NCI-H2171 treated with DMSO at 0.1 percent for 48 hours (cell line): ENCODE data around the gene RIMBP3B.
"Not testable (repeated sequence)": the region's sequence is repeated elsewhere in the genome, so short reads cannot be mapped to it uniquely, and the experiment has no call there.

Experiments used
- DNase-seq: peaks from one replicate; lab custom pipeline; 2025; lab: John Stamatoyannopoulos, UW

Gene RIMBP3B

DNA sequence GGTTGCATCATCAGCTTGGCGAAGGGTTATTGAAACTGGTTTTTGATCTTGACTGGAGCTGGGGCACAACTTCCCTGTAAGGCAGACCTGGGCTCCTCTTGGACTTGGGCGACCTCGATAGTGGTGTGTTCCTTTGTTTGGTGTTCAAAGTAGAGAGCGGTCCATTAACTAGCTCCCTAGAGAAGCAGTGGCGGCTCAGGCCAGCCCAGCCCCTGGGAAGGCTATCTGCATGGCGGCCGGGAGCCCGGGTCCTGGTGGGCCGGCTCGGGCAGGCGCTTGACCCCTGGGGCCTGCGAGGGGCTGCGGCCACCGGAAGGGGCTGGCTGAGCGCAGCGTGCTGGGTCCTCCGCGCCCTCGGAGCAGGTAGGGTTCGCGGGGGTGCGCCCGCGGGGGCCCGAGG is 32.8 kb downstream of the RIMBP3B start:
- DNase-seq, result not testable (repeated sequence)

DNA sequence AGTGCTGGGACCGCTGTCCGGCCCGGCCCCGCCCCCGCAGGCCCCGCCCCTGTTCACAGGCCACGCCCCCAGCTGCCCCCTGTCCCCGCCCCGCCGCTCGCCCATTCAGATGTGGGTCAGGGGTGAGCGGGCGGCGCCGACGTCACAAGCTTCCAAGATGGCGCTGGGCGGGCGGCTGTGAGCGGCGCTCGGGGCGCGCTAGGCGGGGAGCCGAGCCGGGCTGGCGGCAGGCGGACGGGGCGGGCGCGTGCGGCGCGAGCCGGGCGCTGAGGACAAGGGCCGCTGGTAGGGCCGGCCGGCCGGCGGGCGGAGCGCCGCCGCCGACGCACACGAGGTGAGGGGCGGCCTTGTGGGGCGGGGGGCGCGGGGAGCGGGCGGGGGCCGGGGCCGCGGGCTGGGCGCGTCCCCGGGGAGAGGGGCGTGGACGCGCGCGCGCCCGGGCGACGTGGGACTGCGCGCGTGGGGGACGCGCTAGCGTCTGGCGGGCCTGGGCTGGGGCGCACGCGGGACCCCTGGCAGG is 33.7 kb downstream of the RIMBP3B start, which contains the start of gene HIC2:
HIC2 (plus strand) TSS at position 145 of the 520 bp plus-strand sequence. CDS start 25,461 bp downstream, outside the sequence.
- not testable (repeated sequence) for DNase-seq

DNA sequence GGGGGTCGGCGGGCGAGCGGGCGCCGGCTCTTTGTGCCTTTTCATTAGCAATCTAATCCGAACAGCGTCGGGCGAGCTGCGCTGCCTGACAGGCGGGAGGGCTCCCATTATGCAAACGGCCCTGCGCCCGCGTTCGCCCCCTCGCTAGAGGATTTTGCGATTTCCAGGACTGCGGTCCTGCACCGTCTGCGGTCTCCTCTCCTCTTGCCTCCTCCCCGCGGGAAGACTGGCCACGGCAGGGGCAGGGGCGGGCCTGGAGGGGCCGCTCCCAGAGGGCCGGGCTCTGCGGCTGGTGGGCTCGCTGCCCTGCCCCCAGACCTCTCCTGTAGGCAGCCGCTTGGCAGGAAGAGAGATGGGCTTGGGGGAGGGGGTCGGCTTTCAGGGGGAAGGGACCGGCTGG is 34.3 kb downstream of the RIMBP3B start:
- not testable (repeated sequence) for DNase-seq

DNA sequence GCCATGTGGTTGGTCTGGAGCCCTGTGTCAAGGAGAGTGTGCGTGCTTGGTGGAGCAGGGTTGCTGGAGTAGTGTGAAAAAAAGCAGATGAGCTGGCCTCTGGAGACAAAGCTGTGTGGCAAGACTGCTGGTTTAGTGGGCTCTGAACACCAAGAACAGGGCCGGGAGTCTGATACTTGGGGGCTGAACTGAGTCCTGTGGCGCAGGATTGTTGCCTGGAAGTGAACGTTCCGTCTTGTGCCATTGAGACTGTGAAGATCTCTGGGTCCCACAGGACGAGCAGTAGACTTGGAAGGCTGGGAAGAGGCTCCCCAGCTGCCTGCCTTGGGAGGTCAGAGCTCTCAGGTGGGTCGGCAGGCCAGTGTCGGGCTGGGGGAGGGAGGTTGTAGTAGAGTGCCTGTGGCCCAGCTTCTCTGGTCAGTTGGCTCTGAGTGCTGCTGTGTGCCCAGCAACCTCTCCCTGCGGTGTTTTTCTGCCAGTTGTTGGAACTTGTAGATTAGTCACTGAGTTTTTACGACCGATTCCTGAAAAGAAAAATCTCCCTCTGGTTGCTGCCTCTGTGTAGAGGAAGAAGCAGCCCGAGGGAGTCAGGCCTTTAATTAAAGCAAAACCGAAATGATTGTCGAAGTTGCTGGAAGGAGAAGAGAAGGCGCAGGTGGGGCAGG is 35.6 kb downstream of the RIMBP3B start:
- DNase-seq, result not testable (repeated sequence)

DNA sequence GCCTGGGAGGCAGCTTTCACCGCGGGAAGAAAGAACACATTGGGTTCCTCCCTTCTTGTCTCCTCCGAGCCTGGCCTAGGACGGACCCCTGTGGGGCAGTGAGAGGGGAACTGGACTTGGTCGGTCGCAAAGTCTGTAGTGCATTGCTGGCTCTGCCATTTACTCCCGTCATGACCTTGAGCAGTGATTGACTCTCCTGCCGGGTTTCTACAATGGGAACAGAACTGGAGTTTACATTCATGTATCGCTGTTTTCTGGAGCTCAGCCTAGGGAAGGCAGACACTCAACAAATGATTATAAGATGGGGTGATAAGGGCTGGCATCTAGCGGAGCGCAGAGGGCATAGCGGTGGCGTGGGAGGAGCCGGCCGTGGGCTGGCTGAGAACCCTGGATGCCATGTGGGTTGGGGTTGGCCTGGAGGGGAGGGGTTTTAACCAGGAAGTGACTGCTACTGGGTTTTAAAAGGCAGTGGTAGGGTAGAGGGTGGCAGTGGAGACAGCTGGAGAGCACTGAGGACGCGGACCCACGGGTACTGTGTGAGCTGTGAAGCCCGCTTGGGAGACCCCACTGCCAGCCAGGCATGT is 36.7 kb downstream of the RIMBP3B start:
- DNase-seq, result not testable (repeated sequence)

DNA sequence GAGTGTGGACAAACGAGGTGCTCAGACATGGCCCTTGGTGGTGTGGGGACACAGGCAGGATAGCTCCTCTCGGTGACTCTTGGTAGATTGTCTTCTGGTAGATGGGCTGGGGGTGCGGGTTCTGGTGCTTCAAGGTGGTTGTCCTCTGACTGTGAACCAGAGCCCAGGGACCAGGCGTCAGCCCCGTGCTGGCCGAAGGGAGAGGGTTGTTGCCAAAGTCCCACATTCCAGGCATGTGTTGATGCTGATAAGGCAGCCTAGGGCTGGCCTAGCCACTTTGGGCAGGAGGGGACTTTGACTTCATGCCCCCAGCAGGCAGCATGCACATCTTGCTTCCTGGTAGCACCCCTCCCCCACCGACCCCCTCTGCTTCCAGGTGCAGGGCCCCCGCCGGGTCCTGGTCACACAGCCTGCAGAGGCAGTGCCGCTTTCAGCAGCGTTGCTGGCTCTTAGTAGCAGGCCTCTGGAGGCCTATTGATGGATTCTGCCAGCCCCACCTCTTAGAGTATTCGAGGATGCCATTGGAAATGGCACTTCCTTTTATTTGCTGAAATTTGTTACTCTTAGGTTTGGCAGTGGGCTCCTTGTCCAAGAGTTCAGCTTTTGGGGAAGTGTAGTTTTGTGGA is 40.6 kb downstream of the RIMBP3B start:
- DNase-seq, result not testable (repeated sequence)

DNA sequence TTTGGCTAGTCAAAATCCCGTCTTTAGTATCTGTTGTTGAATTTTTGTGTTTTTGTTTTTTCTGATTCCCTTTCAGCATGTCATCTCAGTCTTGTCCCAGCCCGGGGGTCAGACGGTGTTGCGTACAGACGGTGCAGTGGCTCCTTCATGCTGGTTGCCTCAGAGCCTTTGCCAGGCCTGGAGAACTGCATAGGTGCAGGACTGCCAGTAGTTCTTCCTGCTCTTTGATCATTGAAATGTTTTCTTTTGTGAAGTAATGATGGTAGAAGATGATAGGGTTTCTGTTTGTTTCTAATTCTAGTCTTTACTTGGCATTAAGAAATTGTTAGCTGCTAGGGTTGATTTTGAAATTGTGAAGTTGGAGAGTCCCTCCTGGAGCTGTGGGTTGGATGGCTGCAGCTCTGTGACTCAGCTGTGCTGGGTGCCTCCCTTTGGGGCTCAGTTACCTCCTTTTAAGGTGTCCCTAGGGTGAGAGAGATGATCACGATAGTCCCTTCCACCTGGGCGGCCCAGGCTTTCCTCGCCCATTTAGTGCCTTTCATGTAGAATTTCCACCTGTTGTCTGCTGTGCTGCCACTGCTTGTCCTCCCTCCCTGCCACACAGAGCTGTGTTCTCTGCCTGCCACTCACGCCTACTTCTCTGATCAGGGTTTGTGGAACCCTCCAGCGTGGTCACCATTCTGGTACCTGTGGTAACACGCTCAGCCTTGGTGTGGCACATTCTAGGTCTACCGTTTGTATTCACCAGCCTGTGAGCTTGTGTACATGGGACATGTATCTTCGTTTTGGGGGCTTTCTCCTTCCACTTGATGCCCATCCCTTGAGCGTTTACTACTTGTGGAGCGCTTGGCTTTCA is 51.1 kb downstream of the RIMBP3B start:
- not testable (repeated sequence) for DNase-seq

DNA sequence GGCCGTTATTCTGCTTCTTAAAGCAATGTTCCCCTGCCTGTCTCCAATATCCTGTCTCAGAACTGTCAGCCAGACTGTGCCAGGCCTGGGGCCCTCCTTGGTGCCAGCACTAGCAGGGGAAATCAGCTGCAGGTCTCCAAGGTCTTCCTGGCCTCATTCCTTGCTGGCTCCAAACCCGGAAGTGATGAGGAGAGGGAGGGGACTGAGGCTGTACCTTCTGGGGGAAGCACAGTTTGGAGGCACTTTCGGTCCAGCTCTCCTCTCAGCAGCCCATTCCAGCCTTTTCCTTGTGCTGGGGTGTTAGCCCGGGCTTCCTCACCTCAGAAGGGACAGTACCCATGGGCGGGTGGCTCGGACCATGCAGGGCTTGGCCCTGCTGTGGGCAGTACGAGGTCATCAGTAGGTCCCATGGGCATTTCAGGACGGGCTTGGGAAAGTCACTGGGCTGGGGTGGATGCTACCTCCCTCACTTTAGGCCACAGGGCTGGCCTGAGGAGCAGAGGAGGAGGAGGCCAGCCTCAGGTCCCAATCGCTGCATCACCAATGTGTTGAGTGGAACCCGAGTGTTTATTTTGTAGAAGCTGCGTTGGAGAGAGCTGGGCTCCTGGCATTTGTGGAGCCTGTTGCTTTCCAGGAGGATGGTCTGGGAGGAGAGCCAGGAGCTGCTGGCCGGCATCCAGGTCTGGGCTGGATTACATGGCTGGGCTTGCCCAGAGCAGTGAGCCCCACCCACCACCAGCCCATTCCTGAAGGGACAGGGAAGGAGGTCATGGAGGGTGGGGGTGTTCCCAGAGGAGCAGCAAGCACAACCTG is 52.7 kb downstream of the RIMBP3B start:
- not testable (repeated sequence) for DNase-seq

DNA sequence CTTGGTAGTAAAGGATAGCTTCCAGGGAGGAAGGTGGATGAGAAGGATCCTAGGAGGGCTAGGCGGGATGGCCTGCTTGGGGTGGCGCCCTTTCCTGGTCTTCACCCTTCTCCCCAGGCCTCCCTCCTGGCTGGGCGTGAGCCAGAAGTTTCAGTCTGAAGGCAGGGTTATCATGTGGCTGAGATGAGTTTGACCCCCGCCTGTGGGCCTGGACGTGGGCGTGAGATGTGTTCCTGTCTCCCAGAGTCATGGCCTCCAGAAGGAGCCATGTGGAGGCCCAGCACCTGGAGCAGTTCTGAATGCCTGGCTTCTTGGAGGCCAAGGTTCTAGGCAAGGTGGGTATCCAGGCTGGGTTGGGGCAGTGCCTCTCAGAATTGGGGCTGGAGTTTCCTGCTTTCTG is 54.5 kb downstream of the RIMBP3B start:
- not testable (repeated sequence) for DNase-seq
